ENCODE results near the gene CD63.

Gene CD63

GRCh38 chr12:55733021-55733555 lies 4.3 kb upstream of the CD63 start:
- H3K4me3 ChIP-seq (ENCODE audit: insufficient read depth, low read length, poor library complexity, severe bottlenecking): no peak overlapping the region
- peaks cover 15% of the 10 kb centered on the region; the same call in 1 of the 2 replicates for H3F3A ChIP-seq (ENCODE audit: insufficient read depth)
- H3K9me2 ChIP-seq (replicated peaks; ENCODE audit: insufficient read depth, low read length): no peaks in the 10 kb centered on the region
- no peaks in the 10 kb centered on the region for H3K27me3 ChIP-seq (ENCODE audit: low read length)
- no peaks in the 10 kb centered on the region for H3K36me3 ChIP-seq (ENCODE audit: low read length)
- H2AFZ ChIP-seq (ENCODE audit: low read depth, low read length, severe bottlenecking): no peak overlapping the region
- no peaks in the 10 kb centered on the region for H3K9me3 ChIP-seq (ENCODE audit: insufficient read depth, low read length)
- H3K79me2 ChIP-seq (ENCODE audit: insufficient read depth, low read length): 0 out of 2 replicates have a peak, but pooled peaks cover 4% of the 10 kb centered on the region
- H3K4me2 ChIP-seq (ENCODE audit: low read depth, low read length, poor library complexity, severe bottlenecking): no peak overlapping the region
- TF ChIP-seq CTCF (IDR thresholded peaks at IDR 0.05; ENCODE audit: insufficient read depth, low read length, poor library complexity, severe bottlenecking) (no peak), EZH2phosphoT487 (conservative IDR thresholded peaks at IDR 0.05; ENCODE audit: low read length) (no peak)
- H3K9ac ChIP-seq (ENCODE audit: low read length): no peak overlapping the region
- no peaks in the 10 kb centered on the region for H4K20me1 ChIP-seq (ENCODE audit: low read depth, low read length)
- no peak overlapping the region for H3K27ac ChIP-seq (ENCODE audit: low read depth, low read length)

- Histone ChIP-seq H3F3A (ENCODE audit: insufficient read depth) (peaks cover 20% of the 10 kb centered on the region; the same call in 1 of the 2 replicates), H3K27ac (ENCODE audit: low read depth, low read length) (no peak overlapping the region), H3K9me3 (ENCODE audit: insufficient read depth, low read length) (no peaks in the 10 kb centered on the region), H3K4me3 (ENCODE audit: insufficient read depth, low read length, poor library complexity, severe bottlenecking) (no peak overlapping the region), H4K20me1 (ENCODE audit: low read depth, low read length) (no peaks in the 10 kb centered on the region), H3K9ac (ENCODE audit: low read length) (no peak overlapping the region), H3K27me3 (ENCODE audit: low read length) (no peaks in the 10 kb centered on the region), H2AFZ (ENCODE audit: low read depth, low read length, severe bottlenecking) (no peak overlapping the region), H3K79me2 (ENCODE audit: insufficient read depth, low read length) (0 out of 2 replicates have a peak, but pooled peaks cover 6% of the 10 kb centered on the region), H3K36me3 (ENCODE audit: low read length) (no peaks in the 10 kb centered on the region), H3K4me2 (ENCODE audit: low read depth, low read length, poor library complexity, severe bottlenecking) (no peak overlapping the region), H3K9me2 (replicated peaks; ENCODE audit: insufficient read depth, low read length) (no peaks in the 10 kb centered on the region)
- TF ChIP-seq EZH2phosphoT487 (conservative IDR thresholded peaks at IDR 0.05; ENCODE audit: low read length) (no peak), CTCF (IDR thresholded peaks at IDR 0.05; ENCODE audit: insufficient read depth, low read length, poor library complexity, severe bottlenecking) (no peak)
Observed at GRCh38 chr12:55732288-55732687, 3.5 kb upstream of the CD63 start.

- no peaks in the 10 kb centered on the region for H4K20me1 ChIP-seq (ENCODE audit: low read depth, low read length)
- no peaks in the 10 kb centered on the region for H3K9me2 ChIP-seq (replicated peaks; ENCODE audit: insufficient read depth, low read length)
- H2AFZ ChIP-seq (ENCODE audit: low read depth, low read length, severe bottlenecking): peak overlapping the region; percentile 57
- H3K9ac ChIP-seq (ENCODE audit: low read length): peak overlapping the region; percentile 77
- peak overlapping the region; percentile 56 for H3K4me3 ChIP-seq (ENCODE audit: insufficient read depth, low read length, poor library complexity, severe bottlenecking)
- H3K4me2 ChIP-seq (ENCODE audit: low read depth, low read length, poor library complexity, severe bottlenecking): peak overlapping the region; percentile 77
- peaks cover 29% of the 10 kb centered on the region for H3F3A ChIP-seq (ENCODE audit: insufficient read depth)
- H3K27me3 ChIP-seq (ENCODE audit: low read length): no peaks in the 10 kb centered on the region
- no peaks in the 10 kb centered on the region for H3K9me3 ChIP-seq (ENCODE audit: insufficient read depth, low read length)
- TF ChIP-seq CTCF (IDR thresholded peaks at IDR 0.05; ENCODE audit: insufficient read depth, low read length, poor library complexity, severe bottlenecking) (no peak), EZH2phosphoT487 (conservative IDR thresholded peaks at IDR 0.05; ENCODE audit: low read length) (no peak)
- no peaks in the 10 kb centered on the region for H3K36me3 ChIP-seq (ENCODE audit: low read length)
- H3K79me2 ChIP-seq (ENCODE audit: insufficient read depth, low read length): 0 out of 2 replicates have a peak, but pooled peaks cover 6% of the 10 kb centered on the region
- peak overlapping the region; percentile 62 for H3K27ac ChIP-seq (ENCODE audit: low read depth, low read length)
Observed at GRCh38 chr12:55729819-55730818, 1.3 kb upstream of the CD63 start.

Data from SU-DHL-6 (cell line).